HepG2 (cell line): ENCODE data around the gene F8. TPM values are rescaled to one million over a fixed set of nuclear protein-coding genes. Genes with fewer than 3 reads are reported as not detected.

ENCODE experiments used
- ARNTL ChIP-seq: sonication (generic); formaldehyde crosslinking; IDR thresholded peaks from 2 replicates; pipeline ENCODE4 v1.4.0; 2020; ENCODE audit warnings: mild to moderate bottlenecking, missing genetic modification reagents
- CBX2 ChIP-seq, 2 experiments: fragments of 200-600 bp in 1 of 2; sonication (generic); formaldehyde crosslinking in 1 of 2; IDR thresholded peaks; 2 replicates each; pipeline versions ENCODE4 v1.7.0 to v1.8.1; 2018 to 2022; ENCODE audit warnings: low read depth in 2 of 2, low read length in 1 of 2, mild to moderate bottlenecking in 1 of 2, missing genetic modification reagents in 1 of 2
- CEBPB ChIP-seq: IDR thresholded peaks from 2 replicates; pipeline ENCODE4 v1.6.1; 2011; ENCODE audit warnings: low read depth, low read length, improper control_type of control experiment, borderline replicate concordance
- ETV6 ChIP-seq: sonication (generic); formaldehyde crosslinking; conservative IDR thresholded peaks from 2 replicates; pipeline ENCODE4 v1.4.0; 2020; ENCODE audit warnings: missing genetic modification reagents
- HMG20B ChIP-seq: conservative IDR thresholded peaks from 2 replicates; pipeline ENCODE4 v1.6.1; 2016; ENCODE audit warnings: missing genetic modification reagents, missing compliant biosample characterization
- HNRNPK ChIP-seq: fragments of 200-400 bp; formaldehyde crosslinking; IDR thresholded peaks from 2 replicates; pipeline ENCODE4 v1.6.1; 2018; ENCODE audit warnings: low read length, low read depth, moderate library complexity, mild to moderate bottlenecking; ENCODE audit not compliant: poor library complexity, severe bottlenecking
- JDP2 ChIP-seq: sonication (generic); formaldehyde crosslinking; IDR thresholded peaks from 2 replicates; pipeline ENCODE4 v1.8.1; 2022; ENCODE audit warnings: missing genetic modification reagents, borderline replicate concordance
- NAIF1 ChIP-seq: sonication (generic); formaldehyde crosslinking; IDR thresholded peaks from 2 replicates; pipeline ENCODE4 v1.5.0; 2020; ENCODE audit warnings: mild to moderate bottlenecking, missing genetic modification reagents, borderline replicate concordance
- PHF21A ChIP-seq: sonication (generic); formaldehyde crosslinking; IDR thresholded peaks from 2 replicates; pipeline ENCODE4 v1.5.0; 2020; ENCODE audit warnings: mild to moderate bottlenecking, missing genetic modification reagents
- PHF5A ChIP-seq: IDR thresholded peaks from one replicate; pipeline ENCODE4 v1.6.1; 2018; ENCODE audit warnings: low read depth, missing genetic modification reagents; ENCODE audit not compliant: unreplicated experiment
- POLR2AphosphoS5 ChIP-seq: IDR thresholded peaks from 2 replicates; pipeline ENCODE4 v1.6.1; 2012; ENCODE audit warnings: low read depth, low read length
- RBM22 ChIP-seq: fragments of 200-400 bp; formaldehyde crosslinking; optimal IDR thresholded peaks from 2 replicates; pipeline ENCODE3; 2017; ENCODE audit warnings: mild to moderate bottlenecking, low read length, moderate library complexity
- RFX1 ChIP-seq: fragments of 450-650 bp; IDR thresholded peaks from 2 replicates; pipeline ENCODE4 v1.6.1; 2017
- RFX3 ChIP-seq: IDR thresholded peaks from 2 replicates; pipeline ENCODE4 v1.6.1; 2016; ENCODE audit warnings: missing biosample characterization, missing genetic modification reagents
- TOE1 ChIP-seq: sonication (generic); formaldehyde crosslinking; IDR thresholded peaks from 2 replicates; pipeline ENCODE4 v1.4.0; 2020; ENCODE audit warnings: mild to moderate bottlenecking, missing genetic modification reagents
- ZBTB8A ChIP-seq: sonication (generic); formaldehyde crosslinking; IDR thresholded peaks from 2 replicates; pipeline ENCODE4 v1.4.0; 2020; ENCODE audit warnings: mild to moderate bottlenecking, low read depth, missing genetic modification reagents, borderline replicate concordance
- ZNF160 ChIP-seq: sonication (generic); formaldehyde crosslinking; IDR thresholded peaks from 2 replicates; pipeline ENCODE4 v1.8.0; 2022; ENCODE audit warnings: mild to moderate bottlenecking, inconsistent platforms, missing genetic modification reagents
- ZNF543 ChIP-seq: sonication (generic); formaldehyde crosslinking; IDR thresholded peaks from 2 replicates; pipeline ENCODE4 v1.4.0; 2020; ENCODE audit warnings: mild to moderate bottlenecking, missing genetic modification reagents
- ZNF546 ChIP-seq: sonication (generic); formaldehyde crosslinking; conservative IDR thresholded peaks from 2 replicates; pipeline ENCODE4 v1.8.1; 2023; ENCODE audit warnings: mild to moderate bottlenecking, missing genetic modification reagents
- ZNF605 ChIP-seq: sonication (generic); formaldehyde crosslinking; IDR thresholded peaks from 2 replicates; pipeline ENCODE4 v1.8.0; 2022; ENCODE audit warnings: mild to moderate bottlenecking, missing genetic modification reagents
- ZNF780A ChIP-seq: sonication (generic); formaldehyde crosslinking; IDR thresholded peaks from 2 replicates; pipeline ENCODE4 v1.8.0; 2022; ENCODE audit warnings: mild to moderate bottlenecking, missing genetic modification reagents, moderate library complexity
- ZXDC ChIP-seq: sonication (generic); formaldehyde crosslinking; IDR thresholded peaks from 2 replicates; pipeline ENCODE4 v1.5.0; 2020; ENCODE audit warnings: mild to moderate bottlenecking, missing genetic modification reagents
- polyA plus RNA-seq, 8 experiments: library from polyadenylated mRNA; depleted of rRNA in 3 of 8; stranded (reverse) in 7 of 8; unstranded in 1 of 8; fragments of >200 nt; fragmentation: Illumina TruSeq in 4 of 8; extraction: Trizol in 4 of 8; gene quantifications; 2 replicates each; pipeline versions ENCODE4 v1.2.1 to v1.2.3, GENCODE V29; 2011 to 2016; ENCODE audit warnings: low read depth in 4 of 8, missing spikeins in 1 of 8, mixed read lengths in 1 of 8; ENCODE audit not compliant: insufficient read depth in 1 of 8
- total RNA-seq, 5 experiments: library from RNA; depleted of rRNA; stranded (reverse); fragments of >200 nt; fragmentation: Illumina TruSeq; extraction: Trizol; gene quantifications; 2 replicates each; pipeline ENCODE4 v1.2.3, GENCODE V29; 2016; ENCODE audit warnings: low read depth in 1 of 5
- TF ChIP-seq, protein P1 (sequence below): sonication (generic); formaldehyde crosslinking; IDR thresholded peaks from 2 replicates; pipeline ENCODE4 v1.5.0; 2020; ENCODE audit warnings: mild to moderate bottlenecking, missing genetic modification reagents
- TF ChIP-seq, protein P2 (sequence below): sonication (generic); formaldehyde crosslinking; IDR thresholded peaks from 2 replicates; pipeline ENCODE4 v1.4.0; 2020; ENCODE audit warnings: mild to moderate bottlenecking, missing genetic modification reagents

F8 gene
- total and polyA plus RNA-seq, 2 of the 13 experiments (the other 11 are each of a cell fraction or from before 2014, with no cell fraction given) = 0.29 to 0.61 TPM

GRCh38 chrX:155070975-155071693, 48.6 kb upstream of the F8 start, which contains the start of the genes BRCC3, CMC4 and MTCP1 (continued):
- TF ChIP-seq HMG20B (CRISPR knock-in tag) = no peak
- TF ChIP-seq RBM22 = no peak
- no peak for TF ChIP-seq ETV6 (CRISPR knock-in tag)
- peak; percentile 81 for TF ChIP-seq POLR2AphosphoS5
- TF ChIP-seq NAIF1 (CRISPR knock-in tag) = no peak
- no peak for TF ChIP-seq HNRNPK
- TF ChIP-seq TOE1 = no peak
- no peak for TF ChIP-seq PHF21A (CRISPR knock-in tag)
- TF ChIP-seq CEBPB = no peak
- TF ChIP-seq, protein P1, sequence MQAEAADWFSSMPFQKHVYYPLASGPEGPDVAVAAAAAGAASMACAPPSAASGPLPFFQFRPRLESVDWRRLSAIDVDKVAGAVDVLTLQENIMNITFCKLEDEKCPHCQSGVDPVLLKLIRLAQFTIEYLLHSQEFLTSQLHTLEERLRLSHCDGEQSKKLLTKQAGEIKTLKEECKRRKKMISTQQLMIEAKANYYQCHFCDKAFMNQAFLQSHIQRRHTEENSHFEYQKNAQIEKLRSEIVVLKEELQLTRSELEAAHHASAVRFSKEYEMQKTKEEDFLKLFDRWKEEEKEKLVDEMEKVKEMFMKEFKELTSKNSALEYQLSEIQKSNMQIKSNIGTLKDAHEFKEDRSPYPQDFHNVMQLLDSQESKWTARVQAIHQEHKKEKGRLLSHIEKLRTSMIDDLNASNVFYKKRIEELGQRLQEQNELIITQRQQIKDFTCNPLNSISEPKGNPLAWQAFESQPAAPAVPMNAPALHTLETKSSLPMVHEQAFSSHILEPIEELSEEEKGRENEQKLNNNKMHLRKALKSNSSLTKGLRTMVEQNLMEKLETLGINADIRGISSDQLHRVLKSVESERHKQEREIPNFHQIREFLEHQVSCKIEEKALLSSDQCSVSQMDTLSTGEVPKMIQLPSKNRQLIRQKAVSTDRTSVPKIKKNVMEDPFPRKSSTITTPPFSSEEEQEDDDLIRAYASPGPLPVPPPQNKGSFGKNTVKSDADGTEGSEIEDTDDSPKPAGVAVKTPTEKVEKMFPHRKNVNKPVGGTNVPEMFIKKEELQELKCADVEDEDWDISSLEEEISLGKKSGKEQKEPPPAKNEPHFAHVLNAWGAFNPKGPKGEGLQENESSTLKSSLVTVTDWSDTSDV (CRISPR knock-in tag) = no peak
- no peak for TF ChIP-seq CBX2 (IDR thresholded peaks at IDR 0.05; ENCODE audit: low read depth, low read length)
- TF ChIP-seq CBX2 (CRISPR knock-in tag; IDR thresholded peaks at IDR 0.05; ENCODE audit: low read depth) = no peak
- no peak for TF ChIP-seq JDP2 (CRISPR knock-in tag)
- TF ChIP-seq ZBTB8A (CRISPR knock-in tag) = no peak
- no peak for TF ChIP-seq ZNF543
- TF ChIP-seq ZNF605 = no peak
- TF ChIP-seq ZXDC (CRISPR knock-in tag) = no peak
- no peak for TF ChIP-seq ZNF546
- no peak for TF ChIP-seq RFX3 (CRISPR knock-in tag)
- TF ChIP-seq ARNTL (CRISPR knock-in tag) = no peak
- no peak for TF ChIP-seq ZNF160 (CRISPR knock-in tag)
- TF ChIP-seq ZNF780A = no peak
- TF ChIP-seq, protein P2, sequence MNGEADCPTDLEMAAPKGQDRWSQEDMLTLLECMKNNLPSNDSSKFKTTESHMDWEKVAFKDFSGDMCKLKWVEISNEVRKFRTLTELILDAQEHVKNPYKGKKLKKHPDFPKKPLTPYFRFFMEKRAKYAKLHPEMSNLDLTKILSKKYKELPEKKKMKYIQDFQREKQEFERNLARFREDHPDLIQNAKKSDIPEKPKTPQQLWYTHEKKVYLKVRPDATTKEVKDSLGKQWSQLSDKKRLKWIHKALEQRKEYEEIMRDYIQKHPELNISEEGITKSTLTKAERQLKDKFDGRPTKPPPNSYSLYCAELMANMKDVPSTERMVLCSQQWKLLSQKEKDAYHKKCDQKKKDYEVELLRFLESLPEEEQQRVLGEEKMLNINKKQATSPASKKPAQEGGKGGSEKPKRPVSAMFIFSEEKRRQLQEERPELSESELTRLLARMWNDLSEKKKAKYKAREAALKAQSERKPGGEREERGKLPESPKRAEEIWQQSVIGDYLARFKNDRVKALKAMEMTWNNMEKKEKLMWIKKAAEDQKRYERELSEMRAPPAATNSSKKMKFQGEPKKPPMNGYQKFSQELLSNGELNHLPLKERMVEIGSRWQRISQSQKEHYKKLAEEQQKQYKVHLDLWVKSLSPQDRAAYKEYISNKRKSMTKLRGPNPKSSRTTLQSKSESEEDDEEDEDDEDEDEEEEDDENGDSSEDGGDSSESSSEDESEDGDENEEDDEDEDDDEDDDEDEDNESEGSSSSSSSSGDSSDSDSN = peak; percentile 67; the same call in 1 of the 2 replicates
- TF ChIP-seq RFX1 = no peak
- TF ChIP-seq PHF5A (CRISPR knock-in tag) = no peak
